IMR-90 (cell line): Measurements from ENCODE around the gene RMDN3.

Experiments used
- MAFK ChIP-seq: IDR thresholded peaks from 2 replicates; pipeline ENCODE4 v1.6.1; 2012; ENCODE audit warnings: low read depth, low read length, improper control_type of control experiment
- POLR2A ChIP-seq: IDR thresholded peaks from 2 replicates; pipeline ENCODE4 v1.6.1; 2012; ENCODE audit warnings: mild to moderate bottlenecking, low read depth, low read length
- RCOR1 ChIP-seq: IDR thresholded peaks from 2 replicates; pipeline ENCODE4 v1.6.1; 2012; ENCODE audit warnings: mild to moderate bottlenecking, low read length, improper control_type of control experiment; ENCODE audit not compliant: insufficient replicate concordance
- RFX5 ChIP-seq: IDR thresholded peaks from 2 replicates; pipeline ENCODE4 v1.8.0; 2012; ENCODE audit warnings: low read depth, mild to moderate bottlenecking, low read length, moderate library complexity
- SMC3 ChIP-seq: fragments of 150-350 bp; IDR thresholded peaks from 2 replicates; pipeline ENCODE4 v1.6.1; 2016; ENCODE audit warnings: low read depth, mild to moderate bottlenecking, antibody characterized with exemption, low read length, moderate library complexity
- TF ChIP-seq, protein P1 (sequence below): conservative IDR thresholded peaks from 2 replicates; pipeline ENCODE4 v1.5.1; 2012; ENCODE audit warnings: mild to moderate bottlenecking, low read depth, low read length, improper control_type of control experiment

DNA sequence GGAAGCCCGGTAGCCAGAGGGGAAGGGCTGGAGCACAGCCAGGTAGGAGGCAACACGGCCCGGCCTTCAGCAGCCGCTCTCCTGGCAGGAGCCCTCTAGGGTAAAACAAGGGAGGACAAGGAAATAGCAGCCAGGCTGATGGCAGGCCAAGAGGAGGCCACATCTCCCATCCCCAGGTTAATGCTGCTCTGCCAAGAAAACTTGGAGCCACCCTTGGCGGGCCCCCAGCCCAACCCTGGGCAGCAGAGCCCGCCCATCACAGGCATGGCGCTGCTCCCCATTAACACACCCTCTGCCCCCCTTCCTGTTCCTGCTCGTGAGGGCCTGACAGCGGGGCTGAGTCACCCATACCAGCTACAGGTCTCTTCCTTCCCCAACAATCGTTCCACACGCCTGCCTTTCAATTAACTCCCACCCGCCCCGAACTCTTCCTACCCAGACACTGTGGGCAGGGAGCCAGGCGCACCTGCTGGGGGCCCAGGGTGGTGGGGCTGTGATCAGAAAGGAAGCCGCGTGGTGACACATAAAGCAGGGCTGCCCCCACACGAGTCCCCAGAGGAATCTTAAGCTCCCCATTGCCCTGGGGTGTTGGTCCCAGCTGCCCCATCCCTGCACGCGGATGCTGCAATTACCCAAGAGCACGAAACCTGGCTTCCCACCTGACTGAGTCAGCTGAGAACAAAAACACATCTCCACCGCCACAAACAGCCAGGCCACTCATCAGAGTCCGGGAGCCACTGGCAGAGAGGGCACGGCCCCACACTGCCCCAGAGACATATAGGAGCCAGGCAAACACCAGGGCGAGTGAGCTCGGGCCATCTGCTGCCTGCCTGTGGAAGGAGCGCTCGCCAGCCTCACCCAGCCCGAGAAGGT lies 14.5 kb upstream of the RMDN3 start, which contains the start of gene C15orf62:
- TF ChIP-seq, protein P1, sequence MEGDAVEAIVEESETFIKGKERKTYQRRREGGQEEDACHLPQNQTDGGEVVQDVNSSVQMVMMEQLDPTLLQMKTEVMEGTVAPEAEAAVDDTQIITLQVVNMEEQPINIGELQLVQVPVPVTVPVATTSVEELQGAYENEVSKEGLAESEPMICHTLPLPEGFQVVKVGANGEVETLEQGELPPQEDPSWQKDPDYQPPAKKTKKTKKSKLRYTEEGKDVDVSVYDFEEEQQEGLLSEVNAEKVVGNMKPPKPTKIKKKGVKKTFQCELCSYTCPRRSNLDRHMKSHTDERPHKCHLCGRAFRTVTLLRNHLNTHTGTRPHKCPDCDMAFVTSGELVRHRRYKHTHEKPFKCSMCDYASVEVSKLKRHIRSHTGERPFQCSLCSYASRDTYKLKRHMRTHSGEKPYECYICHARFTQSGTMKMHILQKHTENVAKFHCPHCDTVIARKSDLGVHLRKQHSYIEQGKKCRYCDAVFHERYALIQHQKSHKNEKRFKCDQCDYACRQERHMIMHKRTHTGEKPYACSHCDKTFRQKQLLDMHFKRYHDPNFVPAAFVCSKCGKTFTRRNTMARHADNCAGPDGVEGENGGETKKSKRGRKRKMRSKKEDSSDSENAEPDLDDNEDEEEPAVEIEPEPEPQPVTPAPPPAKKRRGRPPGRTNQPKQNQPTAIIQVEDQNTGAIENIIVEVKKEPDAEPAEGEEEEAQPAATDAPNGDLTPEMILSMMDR = no peak
- TF ChIP-seq RCOR1 = no peak
- TF ChIP-seq POLR2A = no peak
- TF ChIP-seq MAFK = no peak
- no peak for TF ChIP-seq SMC3
- no peak for TF ChIP-seq RFX5
